ENCODE measurements around the gene TPRX2.
A peak's percentile ranks its signal among the peaks of the same experiment; 100 is the strongest.
"Not testable (repeated sequence)": the region's sequence is repeated elsewhere in the genome, so short reads cannot be mapped to it uniquely, and the experiment has no call there.

The TPRX2 gene

GRCh38 chr19:47858646-47859285 lies at the start of gene TPRX2:
TPRX2 (plus strand) TSS chr19:47859235; CDS start chr19:47859247, 12 bp downstream.
- H3K9ac ChIP-seq (ENCODE audit: low read length); H4K20me1 ChIP-seq (ENCODE audit: insufficient read depth, low read length); H2AFZ ChIP-seq (ENCODE audit: low read length); H3K4me3 ChIP-seq (ENCODE audit: low read length); H3K4me2 ChIP-seq (ENCODE audit: low read depth, low read length); H3K27ac ChIP-seq (ENCODE audit: low read length); H3K4me1 ChIP-seq (ENCODE audit: low read length); H3K9me2 ChIP-seq (replicated peaks; ENCODE audit: insufficient read depth, low read length); H3K9me3 ChIP-seq (replicated peaks; ENCODE audit: insufficient read depth, low read length); H3K79me2 ChIP-seq (ENCODE audit: low read length); H3K36me3 ChIP-seq (replicated peaks; ENCODE audit: insufficient read depth, low read length); H3F3A ChIP-seq (ENCODE audit: insufficient read depth, low read length); DNase-seq: not testable (repeated sequence)
- peaks cover 77% of the 10 kb centered on the region for H3K27me3 ChIP-seq (replicated peaks; ENCODE audit: insufficient read depth, low read length)

- no peaks in the 10 kb centered on the region for H3F3A ChIP-seq (ENCODE audit: insufficient read depth, low read length)
- no peaks in the 10 kb centered on the region for H3K9me3 ChIP-seq (replicated peaks; ENCODE audit: insufficient read depth, low read length)
- H3K4me2 ChIP-seq (ENCODE audit: low read depth, low read length) = no peak overlapping the region
- H3K9me2 ChIP-seq (replicated peaks; ENCODE audit: insufficient read depth, low read length) = no peaks in the 10 kb centered on the region
- H3K79me2 ChIP-seq (ENCODE audit: low read length) = no peaks in the 10 kb centered on the region
- H3K27ac ChIP-seq (ENCODE audit: low read length) = no peak overlapping the region
- peaks cover 53% of the 10 kb centered on the region for H3K27me3 ChIP-seq (replicated peaks; ENCODE audit: insufficient read depth, low read length)
- DNase-seq = peak; percentile 44
- no peak overlapping the region for H3K9ac ChIP-seq (ENCODE audit: low read length)
- no peaks in the 10 kb centered on the region for H3K4me1 ChIP-seq (ENCODE audit: low read length)
- H4K20me1 ChIP-seq (ENCODE audit: insufficient read depth, low read length) = no peaks in the 10 kb centered on the region
- TF ChIP-seq EZH2 (optimal IDR thresholded peaks at IDR 0.05; ENCODE audit: low read depth, low read length) (no peak), CTCF (IDR thresholded peaks at IDR 0.05; ENCODE audit: low read length) (peak; percentile 59)
- H3K36me3 ChIP-seq (replicated peaks; ENCODE audit: insufficient read depth, low read length) = no peaks in the 10 kb centered on the region
- no peak overlapping the region for H3K4me3 ChIP-seq (ENCODE audit: low read length)
- no peak overlapping the region for H2AFZ ChIP-seq (ENCODE audit: low read length)
These were observed 45.6 kb upstream of the TPRX2 start for GRCh38 chr19:47813304-47813994.

- Histone ChIP-seq H3K9ac (ENCODE audit: low read length) (no peak overlapping the region), H3F3A (ENCODE audit: insufficient read depth, low read length) (no peaks in the 10 kb centered on the region), H3K36me3 (replicated peaks; ENCODE audit: insufficient read depth, low read length) (no peaks in the 10 kb centered on the region), H3K4me1 (ENCODE audit: low read length) (no peaks in the 10 kb centered on the region), H3K9me3 (replicated peaks; ENCODE audit: insufficient read depth, low read length) (no peaks in the 10 kb centered on the region), H3K79me2 (ENCODE audit: low read length) (no peaks in the 10 kb centered on the region), H3K27ac (ENCODE audit: low read length) (no peak overlapping the region), H3K4me2 (ENCODE audit: low read depth, low read length) (no peak overlapping the region), H2AFZ (ENCODE audit: low read length) (no peak overlapping the region), H3K27me3 (replicated peaks; ENCODE audit: insufficient read depth, low read length) (peaks cover 51% of the 10 kb centered on the region), H3K9me2 (replicated peaks; ENCODE audit: insufficient read depth, low read length) (no peaks in the 10 kb centered on the region), H3K4me3 (ENCODE audit: low read length) (no peak overlapping the region), H4K20me1 (ENCODE audit: insufficient read depth, low read length) (no peaks in the 10 kb centered on the region)
- no peak for TF ChIP-seq CTCF (IDR thresholded peaks at IDR 0.05; ENCODE audit: low read length)
- no peak for TF ChIP-seq EZH2phosphoT487 (IDR thresholded peaks at IDR 0.05; ENCODE audit: low read length)
- no peak for TF ChIP-seq EZH2 (optimal IDR thresholded peaks at IDR 0.05; ENCODE audit: low read depth, low read length)
- DNase-seq = no peak
These were observed 45.1 kb upstream of the TPRX2 start for GRCh38 chr19:47813995-47814328.

- not testable (repeated sequence) for H3K4me2 ChIP-seq (ENCODE audit: low read depth, low read length); H3K4me3 ChIP-seq (ENCODE audit: low read length); H3K36me3 ChIP-seq (replicated peaks; ENCODE audit: insufficient read depth, low read length); H2AFZ ChIP-seq (ENCODE audit: low read length); H3K9ac ChIP-seq (ENCODE audit: low read length); H3K4me1 ChIP-seq (ENCODE audit: low read length); H4K20me1 ChIP-seq (ENCODE audit: insufficient read depth, low read length); H3K9me2 ChIP-seq (replicated peaks; ENCODE audit: insufficient read depth, low read length); H3F3A ChIP-seq (ENCODE audit: insufficient read depth, low read length); DNase-seq; H3K9me3 ChIP-seq (replicated peaks; ENCODE audit: insufficient read depth, low read length); H3K79me2 ChIP-seq (ENCODE audit: low read length); H3K27ac ChIP-seq (ENCODE audit: low read length)
- peaks cover 57% of the 10 kb centered on the region for H3K27me3 ChIP-seq (replicated peaks; ENCODE audit: insufficient read depth, low read length)
These were observed 42.8 kb upstream of the TPRX2 start for GRCh38 chr19:47816270-47816669.

GRCh38 chr19:47818221-47818620 lies 40.8 kb upstream of the TPRX2 start:
- not testable (repeated sequence) for H3K4me1 ChIP-seq (ENCODE audit: low read length); H3K4me2 ChIP-seq (ENCODE audit: low read depth, low read length); H3K79me2 ChIP-seq (ENCODE audit: low read length); H3F3A ChIP-seq (ENCODE audit: insufficient read depth, low read length); H4K20me1 ChIP-seq (ENCODE audit: insufficient read depth, low read length); DNase-seq; H3K9ac ChIP-seq (ENCODE audit: low read length); H3K4me3 ChIP-seq (ENCODE audit: low read length); H3K9me3 ChIP-seq (replicated peaks; ENCODE audit: insufficient read depth, low read length); H2AFZ ChIP-seq (ENCODE audit: low read length); H3K9me2 ChIP-seq (replicated peaks; ENCODE audit: insufficient read depth, low read length); H3K36me3 ChIP-seq (replicated peaks; ENCODE audit: insufficient read depth, low read length); H3K27ac ChIP-seq (ENCODE audit: low read length)
- peaks cover 66% of the 10 kb centered on the region for H3K27me3 ChIP-seq (replicated peaks; ENCODE audit: insufficient read depth, low read length)

Measured in MM.1S (cell line).